Measurements from ENCODE around the gene SHBG. TPM values are rescaled to one million over a fixed set of nuclear protein-coding genes. Genes with fewer than 3 reads are reported as not detected.

Gene SHBG
- total and polyA plus RNA-seq, 2 of the 4 experiments (the other 2 are of a cell fraction): 0.36 to 0.38 TPM

DNA sequence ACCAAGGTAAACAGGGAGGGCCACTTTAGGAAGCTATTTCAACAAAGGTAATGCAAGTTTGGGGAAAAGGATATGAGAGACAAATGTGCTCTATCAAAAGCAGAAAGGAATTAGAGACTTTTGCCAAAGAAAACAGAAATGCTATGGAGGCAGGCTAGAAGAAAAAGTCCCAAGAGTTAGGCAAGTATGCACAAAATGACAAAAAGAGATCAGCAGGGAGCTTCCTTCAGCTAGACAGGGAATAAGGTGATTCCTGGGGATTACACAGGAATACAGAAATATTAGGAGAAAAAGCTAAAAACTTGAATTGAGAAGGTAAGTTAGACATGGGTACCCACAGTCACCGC, 17.7 kb upstream of the SHBG start:
- BruUV-seq (replicated peaks): no TSS peak
- Histone ChIP-seq H3K4me2 (ENCODE audit: low read depth, low read length) (peak overlapping the region; percentile 27; the same call in 1 of the 2 replicates), H4K91ac (ENCODE audit: insufficient read depth, low read depth, low read length) (no peak overlapping the region), H3K23ac (ENCODE audit: low read depth, low read length) (peak overlapping the region; percentile 6; the same call in 1 of the 2 replicates), H2AFZ (replicated peaks; ENCODE audit: low read length, poor library complexity) (no peak overlapping the region), H3K79me1 (ENCODE audit: low read depth in 1 of 2, low read length in 2 of 2) (peaks cover 42 to 62% of the 10 kb centered on the region in 2 experiments), H3K14ac (replicated peaks; ENCODE audit: low read depth, low read length) (no peak overlapping the region), H3K9ac (ENCODE audit: low read depth, low read length) (no peak overlapping the region), H3K27ac (ENCODE audit: insufficient read depth, low read length) (no peak overlapping the region), H3K18ac (ENCODE audit: low read depth, low read length) (no peak overlapping the region), H3K4ac (ENCODE audit: low read depth, low read length) (no peak overlapping the region), H3K36me3 (ENCODE audit: control insufficient read depth, insufficient read depth, low read length) (peaks cover 5% of the 10 kb centered on the region), H2AK9ac (replicated peaks; ENCODE audit: low read depth, low read length, poor library complexity) (no peak overlapping the region), H3K4me1 (ENCODE audit: control insufficient read depth, insufficient read depth, low read length) (peaks cover 9% of the 10 kb centered on the region), H2BK20ac (ENCODE audit: low read depth, low read length) (no peak overlapping the region), H3K4me3 (ENCODE audit: insufficient read depth, low read depth, low read length) (no peak overlapping the region), H2BK15ac (ENCODE audit: low read depth, low read length) (no peak overlapping the region), H3K9me3 (ENCODE audit: control insufficient read depth, insufficient read depth, low read length) (no peaks in the 10 kb centered on the region), H2BK5ac (ENCODE audit: low read depth, low read length, poor library complexity, severe bottlenecking) (no peak overlapping the region), H3K9me1 (ENCODE audit: insufficient read depth, low read length) (peaks cover 16% of the 10 kb centered on the region), H4K20me1 (ENCODE audit: insufficient read depth, low read length) (peaks cover 54% of the 10 kb centered on the region), H4K8ac (ENCODE audit: low read depth in 2 of 2, low read length in 2 of 2) (no peak overlapping the region), H2BK120ac (ENCODE audit: low read depth, low read length) (no peak overlapping the region), H4K5ac (ENCODE audit: low read depth, low read length) (no peak overlapping the region), H3K27me3 (ENCODE audit: control insufficient read depth, insufficient read depth, low read length) (no peaks in the 10 kb centered on the region), H2AK5ac (ENCODE audit: low read depth, low read length) (no peak overlapping the region), H3K56ac (ENCODE audit: extremely low read depth, insufficient read depth, low read length) (no peak overlapping the region)
- DNase-seq (no peak), ATAC-seq (ENCODE audit: low read depth) (no peak)
- POLR2A ChIA-PET (ENCODE audit: unreplicated experiment): no interaction called here
- no CpG with 5 or more reads among the region's 1 CpG for WGBS, 2 experiments (ENCODE audit: extremely low coverage in 2 of 2, insufficient read length in 1 of 2)
- dilution Hi-C loops (cut with HindIII; ENCODE audit: low sequenced_read_pairs, unreplicated experiment): no loop called here
- CTCF ChIA-PET: interaction anchor here (0.7 kb wide), 1 partner anchor 167 kb away, joined by 7 read pairs; no protein-coding TSS in a partner anchor
- in situ Hi-C loops (cut with MboI; ENCODE audit: low sequenced_read_pairs): no loop called here
- TF ChIP-seq RAD21 (IDR thresholded peaks at IDR 0.05; ENCODE audit: low read length) (no peak), MAFK (IDR thresholded peaks at IDR 0.05; ENCODE audit: low read depth, low read length) (no peak), CHD1 (IDR thresholded peaks at IDR 0.05; ENCODE audit: low read depth, low read length) (no peak), BHLHE40 (IDR thresholded peaks at IDR 0.05; ENCODE audit: low read depth, low read length) (no peak), SMC3 (IDR thresholded peaks at IDR 0.05; ENCODE audit: low read depth, low read length) (no peak), RFX5 (IDR thresholded peaks at IDR 0.05; ENCODE audit: low read depth, low read length) (no peak), MXI1 (IDR thresholded peaks at IDR 0.05; ENCODE audit: borderline replicate concordance, low read depth, low read length) (no peak), CEBPB (IDR thresholded peaks at IDR 0.05; ENCODE audit: low read depth, low read length) (no peak), MAZ (IDR thresholded peaks at IDR 0.05; ENCODE audit: borderline replicate concordance, low read depth, low read length) (no peak), NFE2L2 (IDR thresholded peaks at IDR 0.05; ENCODE audit: low read depth, low read length) (no peak), FOS (IDR thresholded peaks at IDR 0.05; ENCODE audit: low read depth, low read length) (no peak), POLR2A (IDR thresholded peaks at IDR 0.05; ENCODE audit: low read depth, low read length) (no peak), RCOR1 (IDR thresholded peaks at IDR 0.05; ENCODE audit: insufficient replicate concordance, low read length) (no peak)
- TF ChIP-seq, protein P1, sequence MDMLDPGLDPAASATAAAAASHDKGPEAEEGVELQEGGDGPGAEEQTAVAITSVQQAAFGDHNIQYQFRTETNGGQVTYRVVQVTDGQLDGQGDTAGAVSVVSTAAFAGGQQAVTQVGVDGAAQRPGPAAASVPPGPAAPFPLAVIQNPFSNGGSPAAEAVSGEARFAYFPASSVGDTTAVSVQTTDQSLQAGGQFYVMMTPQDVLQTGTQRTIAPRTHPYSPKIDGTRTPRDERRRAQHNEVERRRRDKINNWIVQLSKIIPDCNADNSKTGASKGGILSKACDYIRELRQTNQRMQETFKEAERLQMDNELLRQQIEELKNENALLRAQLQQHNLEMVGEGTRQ (IDR thresholded peaks at IDR 0.05; ENCODE audit: low read depth, low read length): no peak
- TF ChIP-seq, protein P2, sequence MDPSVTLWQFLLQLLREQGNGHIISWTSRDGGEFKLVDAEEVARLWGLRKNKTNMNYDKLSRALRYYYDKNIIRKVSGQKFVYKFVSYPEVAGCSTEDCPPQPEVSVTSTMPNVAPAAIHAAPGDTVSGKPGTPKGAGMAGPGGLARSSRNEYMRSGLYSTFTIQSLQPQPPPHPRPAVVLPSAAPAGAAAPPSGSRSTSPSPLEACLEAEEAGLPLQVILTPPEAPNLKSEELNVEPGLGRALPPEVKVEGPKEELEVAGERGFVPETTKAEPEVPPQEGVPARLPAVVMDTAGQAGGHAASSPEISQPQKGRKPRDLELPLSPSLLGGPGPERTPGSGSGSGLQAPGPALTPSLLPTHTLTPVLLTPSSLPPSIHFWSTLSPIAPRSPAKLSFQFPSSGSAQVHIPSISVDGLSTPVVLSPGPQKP (IDR thresholded peaks at IDR 0.05; ENCODE audit: borderline replicate concordance, low read depth, low read length): no peak
- TF ChIP-seq, protein P3, sequence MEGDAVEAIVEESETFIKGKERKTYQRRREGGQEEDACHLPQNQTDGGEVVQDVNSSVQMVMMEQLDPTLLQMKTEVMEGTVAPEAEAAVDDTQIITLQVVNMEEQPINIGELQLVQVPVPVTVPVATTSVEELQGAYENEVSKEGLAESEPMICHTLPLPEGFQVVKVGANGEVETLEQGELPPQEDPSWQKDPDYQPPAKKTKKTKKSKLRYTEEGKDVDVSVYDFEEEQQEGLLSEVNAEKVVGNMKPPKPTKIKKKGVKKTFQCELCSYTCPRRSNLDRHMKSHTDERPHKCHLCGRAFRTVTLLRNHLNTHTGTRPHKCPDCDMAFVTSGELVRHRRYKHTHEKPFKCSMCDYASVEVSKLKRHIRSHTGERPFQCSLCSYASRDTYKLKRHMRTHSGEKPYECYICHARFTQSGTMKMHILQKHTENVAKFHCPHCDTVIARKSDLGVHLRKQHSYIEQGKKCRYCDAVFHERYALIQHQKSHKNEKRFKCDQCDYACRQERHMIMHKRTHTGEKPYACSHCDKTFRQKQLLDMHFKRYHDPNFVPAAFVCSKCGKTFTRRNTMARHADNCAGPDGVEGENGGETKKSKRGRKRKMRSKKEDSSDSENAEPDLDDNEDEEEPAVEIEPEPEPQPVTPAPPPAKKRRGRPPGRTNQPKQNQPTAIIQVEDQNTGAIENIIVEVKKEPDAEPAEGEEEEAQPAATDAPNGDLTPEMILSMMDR (conservative IDR thresholded peaks at IDR 0.05; ENCODE audit: low read depth, low read length): no peak
- intact Hi-C loops (cut with micrococcal nuclease): no loop called here
